Astrocyte (in vitro differentiated cells and primary cell): ENCODE data around the gene GSAP. TPM values are rescaled to one million over a fixed set of nuclear protein-coding genes. Genes with fewer than 3 reads are reported as not detected.

Experiments used
- DNase-seq: peaks from one replicate; pipeline ENCODE4 v3.0.0-alpha.2; 2010; ENCODE audit warnings: low read depth
- FAIRE-seq: peaks from 2 replicates; lab custom pipeline; 2011; peaks lifted over from hg19 to GRCh38; lab: Jason Lieb, UNC
- H2AFZ ChIP-seq: 2 replicates; pipeline ENCODE4 v1.6.0; 2012; ENCODE audit warnings: low read depth, low read length, inconsistent platforms
- H3K27ac ChIP-seq: 2 replicates; pipeline ENCODE4 v1.5.1; 2011; ENCODE audit warnings: low read depth, low read length, inconsistent platforms
- H3K27me3 ChIP-seq: 2 replicates; pipeline ENCODE4 v1.6.0; 2011; ENCODE audit warnings: low read length, inconsistent platforms; ENCODE audit not compliant: insufficient read depth
- H3K36me3 ChIP-seq: 2 replicates; pipeline ENCODE4 v1.5.1; 2011; ENCODE audit warnings: low read length, inconsistent platforms; ENCODE audit not compliant: insufficient read depth
- H3K4me1 ChIP-seq: 2 replicates; pipeline ENCODE4 v1.5.1; 2011; ENCODE audit warnings: low read length, inconsistent platforms; ENCODE audit not compliant: insufficient read depth
- H3K4me2 ChIP-seq: 2 replicates; pipeline ENCODE4 v1.6.0; 2012; ENCODE audit warnings: low read length, inconsistent platforms
- H3K4me3 ChIP-seq: 2 replicates; pipeline ENCODE4 v1.5.1; 2011; ENCODE audit warnings: low read depth, mild to moderate bottlenecking, low read length, inconsistent platforms; ENCODE audit not compliant: insufficient read depth
- H3K79me2 ChIP-seq: 2 replicates; pipeline ENCODE4 v1.6.0; 2012; ENCODE audit warnings: mild to moderate bottlenecking, low read length, inconsistent platforms; ENCODE audit not compliant: insufficient read depth
- H3K9ac ChIP-seq: 2 replicates; pipeline ENCODE4 v1.6.0; 2012; ENCODE audit warnings: mild to moderate bottlenecking, low read length, inconsistent platforms
- H3K9me3 ChIP-seq: 2 replicates; pipeline ENCODE4 v1.5.1; 2012; ENCODE audit warnings: low read depth, mild to moderate bottlenecking, low read length, inconsistent platforms; ENCODE audit not compliant: insufficient read depth
- H4K20me1 ChIP-seq: 2 replicates; pipeline ENCODE4 v1.6.0; 2012; ENCODE audit warnings: low read length, inconsistent platforms; ENCODE audit not compliant: insufficient read depth
- H3K27ac Mint-ChIP-seq: one replicate; pipeline ENCODE4 v1.8.0; 2021; ENCODE audit warnings: mild to moderate bottlenecking, mixed read lengths; ENCODE audit not compliant: unreplicated experiment
- H3K27me3 Mint-ChIP-seq: one replicate; pipeline ENCODE4 v1.8.0; 2021; ENCODE audit warnings: low read depth, mixed read lengths; ENCODE audit not compliant: unreplicated experiment
- H3K36me3 Mint-ChIP-seq: one replicate; pipeline ENCODE4 v1.8.0; 2021; ENCODE audit warnings: low read depth, mixed read lengths; ENCODE audit not compliant: unreplicated experiment
- H3K4me1 Mint-ChIP-seq: one replicate; pipeline ENCODE4 v1.8.0; 2021; ENCODE audit warnings: low read depth, mixed read lengths; ENCODE audit not compliant: unreplicated experiment
- H3K4me3 Mint-ChIP-seq: one replicate; pipeline ENCODE4 v1.8.0; 2021; ENCODE audit warnings: mild to moderate bottlenecking, moderate library complexity, mixed read lengths; ENCODE audit not compliant: unreplicated experiment
- H3K9me3 Mint-ChIP-seq: one replicate; pipeline ENCODE4 v1.8.0; 2021; ENCODE audit warnings: mild to moderate bottlenecking, mixed read lengths; ENCODE audit not compliant: unreplicated experiment
- CTCF ChIP-seq: IDR thresholded peaks from 2 replicates; pipeline ENCODE4 v1.5.1; 2011; ENCODE audit warnings: low read depth, mild to moderate bottlenecking, inconsistent platforms, low read length, moderate library complexity; ENCODE audit not compliant: insufficient read depth
- EZH2 ChIP-seq: IDR thresholded peaks from 2 replicates; pipeline ENCODE4 v1.6.1; 2012; ENCODE audit warnings: mild to moderate bottlenecking, low read length, inconsistent platforms; ENCODE audit not compliant: insufficient read depth
- total RNA-seq: library from RNA; stranded (reverse); gene quantifications from 2 replicates; pipeline ENCODE4 v1.2.1, GENCODE V29; 2021

The GSAP gene
- total RNA-seq, 1 donor from 2014 or later, result 4.1 TPM

GRCh38 chr7:77284005-77284404 lies 132.1 kb downstream of the GSAP start:
- H3K36me3 ChIP-seq, result no peaks in the 10 kb centered on the region
- Mint-ChIP-seq H3K27me3 (peaks cover 3% of the 10 kb centered on the region), H3K4me3 (no peak overlapping the region), H3K27ac (no peak overlapping the region), H3K4me1 (peaks cover 13% of the 10 kb centered on the region), H3K9me3 (peaks cover 2% of the 10 kb centered on the region), H3K36me3 (peaks cover 6% of the 10 kb centered on the region)
- no peak overlapping the region for H3K4me3 ChIP-seq
- no peaks in the 10 kb centered on the region for H3K79me2 ChIP-seq
- H3K9ac ChIP-seq, result no peak overlapping the region
- DNase-seq (no peak), FAIRE-seq (no peak)
- H2AFZ ChIP-seq, result no peak overlapping the region
- no peak for TF ChIP-seq EZH2
- no peak for TF ChIP-seq CTCF
- H3K9me3 ChIP-seq, result no peaks in the 10 kb centered on the region
- H3K27me3 ChIP-seq, result no peaks in the 10 kb centered on the region
- no peaks in the 10 kb centered on the region for H4K20me1 ChIP-seq
- H3K27ac ChIP-seq, result no peak overlapping the region
- no peak overlapping the region for H3K4me2 ChIP-seq
- H3K4me1 ChIP-seq, result no peaks in the 10 kb centered on the region

- Histone ChIP-seq H3K27ac (no peak overlapping the region), H3K4me2 (no peak overlapping the region), H3K36me3 (no peaks in the 10 kb centered on the region), H3K4me3 (no peak overlapping the region), H3K9ac (no peak overlapping the region), H3K9me3 (no peaks in the 10 kb centered on the region), H3K27me3 (no peaks in the 10 kb centered on the region), H4K20me1 (no peaks in the 10 kb centered on the region), H3K4me1 (no peaks in the 10 kb centered on the region), H2AFZ (no peak overlapping the region), H3K79me2 (no peaks in the 10 kb centered on the region)
- no peak overlapping the region for H3K27ac Mint-ChIP-seq
- peaks cover 10% of the 10 kb centered on the region for H3K4me1 Mint-ChIP-seq
- H3K9me3 Mint-ChIP-seq, result peaks cover 2% of the 10 kb centered on the region
- H3K27me3 Mint-ChIP-seq, result peaks cover 3% of the 10 kb centered on the region
- DNase-seq (no peak), FAIRE-seq (no peak)
- peaks cover 3% of the 10 kb centered on the region for H3K36me3 Mint-ChIP-seq
- TF ChIP-seq EZH2 (no peak), CTCF (no peak)
- H3K4me3 Mint-ChIP-seq, result no peak overlapping the region
Measured at GRCh38 chr7:77282897-77283296, 133.3 kb downstream of the GSAP start.

- peak overlapping the region; percentile 70 for H3K27ac Mint-ChIP-seq
- H3K9ac ChIP-seq, result no peak overlapping the region
- no peaks in the 10 kb centered on the region for H3K79me2 ChIP-seq
- no peak overlapping the region for H3K27ac ChIP-seq
- no peaks in the 10 kb centered on the region for H3K9me3 ChIP-seq
- peaks cover 10% of the 10 kb centered on the region for H3K4me1 Mint-ChIP-seq
- TF ChIP-seq CTCF (no peak), EZH2 (no peak)
- H3K4me3 Mint-ChIP-seq, result no peak overlapping the region
- no peak overlapping the region for H3K4me2 ChIP-seq
- H3K36me3 ChIP-seq, result no peaks in the 10 kb centered on the region
- no peaks in the 10 kb centered on the region for H3K27me3 ChIP-seq
- no peaks in the 10 kb centered on the region for H3K36me3 Mint-ChIP-seq
- no peaks in the 10 kb centered on the region for H4K20me1 ChIP-seq
- no peaks in the 10 kb centered on the region for H3K4me1 ChIP-seq
- H3K4me3 ChIP-seq, result no peak overlapping the region
- FAIRE-seq, result no peak
- no peak overlapping the region for H2AFZ ChIP-seq
- H3K27me3 Mint-ChIP-seq, result no peaks in the 10 kb centered on the region
- DNase-seq, result peak; percentile 11
- H3K9me3 Mint-ChIP-seq, result no peaks in the 10 kb centered on the region
Measured at GRCh38 chr7:77281780-77282478, 134.2 kb downstream of the GSAP start.
